SK-N-SH treated with all-trans-retinoic acid at 6 μM for 48 hours (cell line): ENCODE results near the gene GEMIN8.

Experiments
- ATAC-seq: fragments of 200-7000 bp; cut with Tn5 transposase; 3 replicates; pipeline ENCODE4 v1.9.1; 2020; ENCODE audit warnings: mild to moderate bottlenecking, moderate library complexity
- ARNTL ChIP-seq: fragments of 450-650 bp; formaldehyde crosslinking; IDR thresholded peaks from 2 replicates; pipeline ENCODE4 v1.5.0; 2020; ENCODE audit warnings: low read depth, mild to moderate bottlenecking, moderate library complexity, borderline replicate concordance
- BACH2 ChIP-seq: fragments of 250-450 bp; sonication (Bioruptor Pico); IDR thresholded peaks from 2 replicates; pipeline ENCODE4 v1.9.0; 2021; ENCODE audit warnings: mild to moderate bottlenecking, borderline replicate concordance
- CREB5 ChIP-seq: fragments of 250-450 bp; sonication (Bioruptor Pico); IDR thresholded peaks from 2 replicates; pipeline ENCODE4 v1.5.1; 2020; ENCODE audit warnings: low read depth, mild to moderate bottlenecking, moderate library complexity
- CSDC2 ChIP-seq: fragments of 250-450 bp; sonication (Bioruptor Pico); IDR thresholded peaks from 2 replicates; pipeline ENCODE4 v1.5.0; 2020; ENCODE audit warnings: mild to moderate bottlenecking, moderate library complexity
- CSRNP3 ChIP-seq: fragments of 250-450 bp; sonication (Bioruptor Pico); IDR thresholded peaks from 2 replicates; pipeline ENCODE4 v1.5.1; 2021; ENCODE audit warnings: mild to moderate bottlenecking, moderate library complexity
- ESRRG ChIP-seq: fragments of 250-450 bp; sonication (Bioruptor Pico); IDR thresholded peaks from 2 replicates; pipeline ENCODE4 v1.6.1; 2021; ENCODE audit warnings: mild to moderate bottlenecking
- ISL1 ChIP-seq: fragments of 250-450 bp; sonication (Bioruptor Pico); IDR thresholded peaks from 2 replicates; pipeline ENCODE4 v2.1.2; 2022; ENCODE audit warnings: mild to moderate bottlenecking, moderate library complexity
- OSR1 ChIP-seq: fragments of 250-450 bp; sonication (Bioruptor Pico); IDR thresholded peaks from 2 replicates; pipeline ENCODE4 v1.8.0; 2022; ENCODE audit warnings: moderate library complexity, mild to moderate bottlenecking, inconsistent platforms
- POU6F1 ChIP-seq: fragments of 250-450 bp; sonication (Bioruptor Pico); IDR thresholded peaks from 2 replicates; pipeline ENCODE4 v1.8.0; 2021; ENCODE audit warnings: low read depth, mild to moderate bottlenecking, moderate library complexity, borderline replicate concordance
- PPARA ChIP-seq: fragments of 250-450 bp; sonication (Bioruptor Pico); IDR thresholded peaks from 2 replicates; pipeline ENCODE4 v1.5.0; 2020; ENCODE audit warnings: mild to moderate bottlenecking, borderline replicate concordance
- RARB ChIP-seq: fragments of 250-450 bp; sonication (Bioruptor Pico); IDR thresholded peaks from 2 replicates; pipeline ENCODE4 v1.8.0; 2021; ENCODE audit warnings: mild to moderate bottlenecking, moderate library complexity
- TCF4 ChIP-seq: fragments of 250-450 bp; sonication (Bioruptor Pico); IDR thresholded peaks from 2 replicates; pipeline ENCODE4 v1.8.0; 2021; ENCODE audit warnings: mild to moderate bottlenecking, moderate library complexity, borderline replicate concordance
- TSHZ2 ChIP-seq: fragments of 250-450 bp; sonication (Bioruptor Pico); IDR thresholded peaks from 2 replicates; pipeline ENCODE4 v1.5.0; 2020; ENCODE audit warnings: mild to moderate bottlenecking, moderate library complexity
- ZC3H10 ChIP-seq: fragments of 250-450 bp; sonication (Bioruptor Pico); IDR thresholded peaks from 2 replicates; pipeline ENCODE4 v1.5.1; 2021; ENCODE audit warnings: mild to moderate bottlenecking, moderate library complexity
- ZFP3 ChIP-seq: fragments of 250-450 bp; sonication (Bioruptor Pico); IDR thresholded peaks from 2 replicates; pipeline ENCODE4 v1.5.0; 2020; ENCODE audit warnings: mild to moderate bottlenecking, moderate library complexity
- ZFP30 ChIP-seq: fragments of 450-650 bp; formaldehyde crosslinking; IDR thresholded peaks from 2 replicates; pipeline ENCODE4 v1.5.0; 2022; ENCODE audit warnings: mild to moderate bottlenecking, moderate library complexity
- ZNF565 ChIP-seq: fragments of 450-650 bp; formaldehyde crosslinking; conservative IDR thresholded peaks from 2 replicates; pipeline ENCODE4 v1.5.0; 2020; ENCODE audit warnings: low read depth, mild to moderate bottlenecking, moderate library complexity
- ZNF70 ChIP-seq: fragments of 450-650 bp; formaldehyde crosslinking; IDR thresholded peaks from 2 replicates; pipeline ENCODE4 v1.5.0; 2020; ENCODE audit warnings: mild to moderate bottlenecking, moderate library complexity
- ZNF8 ChIP-seq: fragments of 450-650 bp; formaldehyde crosslinking; IDR thresholded peaks from 2 replicates; pipeline ENCODE4 v1.5.0; 2020; ENCODE audit warnings: mild to moderate bottlenecking, moderate library complexity

The GEMIN8 gene

GRCh38 chrX:14003876-14004425 is 25.7 kb downstream of the GEMIN8 start:
- no peak for TF ChIP-seq RARB (CRISPR knock-in tag)
- no peak for TF ChIP-seq ZNF8 (CRISPR knock-in tag)
- TF ChIP-seq PPARA (CRISPR knock-in tag), result no peak
- no peak for TF ChIP-seq ZNF70 (CRISPR knock-in tag)
- TF ChIP-seq ZFP3 (CRISPR knock-in tag), result no peak
- TF ChIP-seq OSR1 (CRISPR knock-in tag), result no peak
- no peak for TF ChIP-seq CREB5
- TF ChIP-seq TCF4, result no peak
- TF ChIP-seq ESRRG (CRISPR knock-in tag), result no peak
- TF ChIP-seq ZFP30 (CRISPR knock-in tag), result no peak
- TF ChIP-seq ZC3H10 (CRISPR knock-in tag), result no peak
- TF ChIP-seq CSRNP3 (CRISPR knock-in tag), result no peak
- no peak for TF ChIP-seq ISL1 (CRISPR knock-in tag)
- no peak for TF ChIP-seq POU6F1
- TF ChIP-seq ARNTL (CRISPR knock-in tag), result no peak
- TF ChIP-seq ZNF565, result no peak
- no peak for TF ChIP-seq BACH2 (CRISPR knock-in tag)
- TF ChIP-seq CSDC2 (CRISPR knock-in tag), result no peak
- TF ChIP-seq, all 23 proteins: peak for 0
- ATAC-seq, result no peak

- no peak for TF ChIP-seq CSDC2 (CRISPR knock-in tag)
- no peak for TF ChIP-seq TCF4
- TF ChIP-seq ZNF565, result no peak
Observed at GRCh38 chrX:14003028-14003427, 26.7 kb downstream of the GEMIN8 start.

GRCh38 chrX:13996650-13997049 is 33.0 kb downstream of the GEMIN8 start:
- no peak for TF ChIP-seq BACH2 (CRISPR knock-in tag)
- ATAC-seq, result no peak

More at GRCh38 chrX:14003028-14003427, 26.7 kb downstream of the GEMIN8 start:
- ATAC-seq, result no peak

GRCh38 chrX:13994536-13995080 is 35.1 kb downstream of the GEMIN8 start:
- no peak for ATAC-seq
- TF ChIP-seq OSR1 (CRISPR knock-in tag), result no peak

- no peak for ATAC-seq
Observed at GRCh38 chrX:13994104-13994503, 35.6 kb downstream of the GEMIN8 start.

More at GRCh38 chrX:13994104-13994503, 35.6 kb downstream of the GEMIN8 start:
- TF ChIP-seq ZNF565, result no peak
- TF ChIP-seq BACH2 (CRISPR knock-in tag), result no peak
- no peak for TF ChIP-seq OSR1 (CRISPR knock-in tag)
- no peak for TF ChIP-seq CSDC2 (CRISPR knock-in tag)
- TF ChIP-seq TSHZ2 (CRISPR knock-in tag), result no peak
- TF ChIP-seq PPARA (CRISPR knock-in tag), result no peak
